ENCODE results near the gene MARS1. TPM values are rescaled to one million over a fixed set of nuclear protein-coding genes. Genes with fewer than 3 reads are reported as not detected.
A peak's percentile ranks its signal among the peaks of the same experiment; 100 is the strongest.

MARS1 gene
- total RNA-seq, 4 donors from 2014 or later: 29.1 to 160 (median 76.8) TPM

- peak overlapping the region; percentile 94 to 99 for H3K27ac ChIP-seq
- H3K27me3 ChIP-seq: no peaks in the 10 kb centered on the region
- H3K4me1 ChIP-seq: peaks cover 2 to 8% of the 10 kb centered on the region in 2 donors
- no peak for TF ChIP-seq POLR2A (IDR thresholded peaks at IDR 0.05)
- TF ChIP-seq, protein P1, sequence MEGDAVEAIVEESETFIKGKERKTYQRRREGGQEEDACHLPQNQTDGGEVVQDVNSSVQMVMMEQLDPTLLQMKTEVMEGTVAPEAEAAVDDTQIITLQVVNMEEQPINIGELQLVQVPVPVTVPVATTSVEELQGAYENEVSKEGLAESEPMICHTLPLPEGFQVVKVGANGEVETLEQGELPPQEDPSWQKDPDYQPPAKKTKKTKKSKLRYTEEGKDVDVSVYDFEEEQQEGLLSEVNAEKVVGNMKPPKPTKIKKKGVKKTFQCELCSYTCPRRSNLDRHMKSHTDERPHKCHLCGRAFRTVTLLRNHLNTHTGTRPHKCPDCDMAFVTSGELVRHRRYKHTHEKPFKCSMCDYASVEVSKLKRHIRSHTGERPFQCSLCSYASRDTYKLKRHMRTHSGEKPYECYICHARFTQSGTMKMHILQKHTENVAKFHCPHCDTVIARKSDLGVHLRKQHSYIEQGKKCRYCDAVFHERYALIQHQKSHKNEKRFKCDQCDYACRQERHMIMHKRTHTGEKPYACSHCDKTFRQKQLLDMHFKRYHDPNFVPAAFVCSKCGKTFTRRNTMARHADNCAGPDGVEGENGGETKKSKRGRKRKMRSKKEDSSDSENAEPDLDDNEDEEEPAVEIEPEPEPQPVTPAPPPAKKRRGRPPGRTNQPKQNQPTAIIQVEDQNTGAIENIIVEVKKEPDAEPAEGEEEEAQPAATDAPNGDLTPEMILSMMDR (IDR thresholded peaks at IDR 0.05): no peak
- H3K9me3 ChIP-seq: no peaks in the 10 kb centered on the region
- peak overlapping the region in 1 of 2 donors; percentile 65 for H3K4me3 ChIP-seq
- intact Hi-C loops (cut with DNase I; ENCODE audit: low total_unique reads): no loop called here
- no peak for DNase-seq
- no peaks in the 10 kb centered on the region for H3K36me3 ChIP-seq
Measured at GRCh38 chr12:57518176-57518919, 30.5 kb downstream of the MARS1 start.

- no peaks in the 10 kb centered on the region for H3K27me3 ChIP-seq
- peak; percentile 56 to 57 for DNase-seq
- intact Hi-C loops (cut with DNase I; ENCODE audit: low total_unique reads): no loop called here
- H3K9me3 ChIP-seq: no peaks in the 10 kb centered on the region
- peaks cover 8 to 9% of the 10 kb centered on the region in 2 donors for H3K4me1 ChIP-seq
- H3K4me3 ChIP-seq: peak overlapping the region; percentile 65 to 94
- H3K36me3 ChIP-seq: no peaks in the 10 kb centered on the region
- TF ChIP-seq, protein P1 (IDR thresholded peaks at IDR 0.05): no peak
- TF ChIP-seq POLR2A (IDR thresholded peaks at IDR 0.05): no peak
- peak overlapping the region; percentile 94 to 99 for H3K27ac ChIP-seq
Measured at GRCh38 chr12:57518920-57519795, 31.3 kb downstream of the MARS1 start.

- H3K4me1 ChIP-seq: peaks cover 11 to 14% of the 10 kb centered on the region in 2 donors
- H3K27me3 ChIP-seq: no peaks in the 10 kb centered on the region
- DNase-seq: peak in 1 of 2 donors; percentile 52
- peak overlapping the region; percentile 65 to 94 for H3K4me3 ChIP-seq
- intact Hi-C loops (cut with DNase I; ENCODE audit: low total_unique reads): no loop called here
- H3K27ac ChIP-seq: peak overlapping the region; percentile 94 to 99
- no peaks in the 10 kb centered on the region for H3K9me3 ChIP-seq
- no peak for TF ChIP-seq POLR2A (IDR thresholded peaks at IDR 0.05)
- TF ChIP-seq, protein P1 (IDR thresholded peaks at IDR 0.05): peak in 1 of 4 experiments; percentile 2
- no peaks in the 10 kb centered on the region for H3K36me3 ChIP-seq
Measured at GRCh38 chr12:57519796-57520052, 31.9 kb downstream of the MARS1 start.

DNA sequence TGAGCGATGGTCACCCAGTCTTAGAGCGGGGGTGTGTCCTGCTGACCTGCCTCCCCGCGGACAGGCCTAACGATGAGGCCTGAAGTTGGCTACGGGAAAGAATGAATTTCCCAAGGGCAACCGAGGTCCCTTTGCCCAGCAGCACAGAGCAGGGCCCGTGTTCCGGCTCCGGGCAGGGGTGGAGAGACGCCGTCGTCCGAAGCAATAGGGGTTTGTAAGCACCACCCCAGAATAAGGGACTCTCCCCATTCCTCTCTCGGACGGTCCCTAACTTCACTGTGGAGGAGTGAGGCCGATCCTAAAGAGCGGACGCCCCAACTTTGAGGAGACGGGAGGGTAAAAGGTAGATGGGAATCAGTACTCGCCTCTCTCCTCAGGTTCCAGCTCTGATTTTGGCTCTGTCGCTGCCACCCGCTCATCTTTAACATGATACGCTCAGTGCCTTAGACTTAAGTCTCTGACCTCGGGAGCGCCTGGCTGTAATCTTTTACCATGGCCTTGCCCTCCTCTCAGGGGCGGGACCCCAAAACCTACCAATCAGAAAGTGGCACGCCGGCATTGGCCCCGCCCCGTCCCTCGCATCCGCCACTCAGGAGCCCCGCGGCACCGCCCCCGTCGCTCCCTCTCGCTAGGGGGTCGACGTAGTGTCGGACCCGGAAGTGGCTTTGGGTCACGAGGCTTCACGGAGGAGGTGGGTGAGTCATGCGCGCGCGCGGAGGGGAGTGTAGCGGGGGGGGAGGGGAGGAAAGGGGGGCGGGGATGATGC lies 32.4 kb downstream of the MARS1 start, which contains the start of gene DDIT3:
DDIT3 (minus strand) TSS at position 462 of the 766 bp plus-strand sequence. CDS start 3,108 bp downstream, outside the sequence.
- H3K4me1 ChIP-seq: peaks cover 12 to 19% of the 10 kb centered on the region in 2 donors
- peak within 1 kb of the TSS; percentile 97 to 99 for H3K27ac ChIP-seq
- no peaks in the 10 kb centered on the region for H3K9me3 ChIP-seq
- intact Hi-C loops (cut with DNase I; ENCODE audit: low total_unique reads): no loop called here
- no peaks in the 10 kb centered on the region for H3K27me3 ChIP-seq
- H3K36me3 ChIP-seq: no peaks in the 10 kb centered on the region
- peak within 1 kb of the TSS; percentile 65 to 94 for H3K4me3 ChIP-seq
- DNase-seq: peak; percentile 99
- TF ChIP-seq POLR2A (IDR thresholded peaks at IDR 0.05): peak; percentile 98 to 100
- TF ChIP-seq, protein P1 (IDR thresholded peaks at IDR 0.05): peak in 1 of 4 experiments; percentile 25

Data from uterus (tissue), 4 donors.